WI38 (cell line): ENCODE data around the gene GIMAP2.
"Not testable (repeated sequence)": the region's sequence is repeated elsewhere in the genome, so short reads cannot be mapped to it uniquely, and the experiment has no call there.

Experiments
- H3K4me3 ChIP-seq: 2 replicates; pipeline ENCODE4 v1.5.1; 2011; ENCODE audit warnings: low read depth, mild to moderate bottlenecking, control low read depth, low read length
- CTCF ChIP-seq: IDR thresholded peaks from 2 replicates; pipeline ENCODE4 v1.5.1; 2012; ENCODE audit warnings: low read depth, mild to moderate bottlenecking, control low read depth, low read length

GIMAP2 gene

GRCh38 chr7:150654692-150655091, 30.8 kb upstream of the GIMAP2 start:
- H3K4me3 ChIP-seq, result no peak overlapping the region
- TF ChIP-seq CTCF, result no peak

- H3K4me3 ChIP-seq, result no peak overlapping the region
- TF ChIP-seq CTCF, result no peak
Observed at GRCh38 chr7:150656047-150656446, 29.5 kb upstream of the GIMAP2 start.

- no peak for TF ChIP-seq CTCF
Observed at GRCh38 chr7:150657526-150657925, 28.0 kb upstream of the GIMAP2 start.

DNA sequence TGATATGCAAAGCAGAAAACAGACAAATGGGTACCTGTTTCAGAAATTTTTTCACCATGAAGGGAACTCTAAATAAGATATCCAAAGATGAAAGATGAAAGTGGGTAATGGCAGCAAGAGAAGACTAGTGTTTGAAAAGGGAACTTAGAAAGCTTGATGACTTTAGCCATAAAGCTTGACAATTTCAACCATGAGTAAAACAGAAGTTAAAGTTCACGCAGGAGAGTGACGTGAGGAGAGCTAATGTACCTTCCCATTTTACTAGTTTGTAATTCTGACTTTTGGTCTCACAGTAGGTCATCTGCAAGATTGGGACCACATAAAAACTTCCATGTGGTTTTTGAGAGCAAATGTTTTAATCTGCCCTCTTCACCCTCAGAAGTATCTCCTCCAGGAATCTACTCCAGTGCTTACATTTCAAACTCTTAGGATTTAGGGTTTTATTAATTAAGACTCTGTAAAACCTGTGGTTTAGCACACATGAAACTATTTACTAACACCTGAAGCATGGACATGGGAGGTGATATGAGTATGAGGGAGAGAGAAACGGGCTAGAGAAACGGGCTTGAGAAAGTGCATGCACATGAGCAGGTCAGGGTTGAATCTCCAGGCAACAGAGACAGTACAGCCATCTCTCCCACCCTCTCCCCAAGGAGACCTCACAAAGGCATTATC, 24.4 kb upstream of the GIMAP2 start:
- H3K4me3 ChIP-seq, result no peak overlapping the region
- no peak for TF ChIP-seq CTCF

More at GRCh38 chr7:150657526-150657925, 28.0 kb upstream of the GIMAP2 start:
- no peak overlapping the region for H3K4me3 ChIP-seq

DNA sequence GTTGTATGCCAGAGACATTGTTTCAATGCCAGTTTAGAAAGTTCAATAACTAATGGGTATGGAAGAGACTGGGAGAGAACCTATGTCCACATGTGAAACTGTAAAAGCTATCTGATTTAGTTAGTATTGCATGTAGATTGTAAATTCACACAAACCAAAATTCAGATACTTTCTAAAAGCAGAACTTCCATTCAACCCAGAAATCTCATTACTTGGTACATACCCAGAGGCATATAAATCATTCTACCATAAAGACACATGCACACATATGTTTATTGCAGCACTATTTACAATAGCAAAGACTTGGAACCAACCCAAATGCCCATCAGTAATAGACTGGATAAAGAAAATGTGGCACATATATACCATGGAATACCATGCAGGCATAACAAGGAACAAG, 22.7 kb upstream of the GIMAP2 start:
- not testable (repeated sequence) for H3K4me3 ChIP-seq

DNA sequence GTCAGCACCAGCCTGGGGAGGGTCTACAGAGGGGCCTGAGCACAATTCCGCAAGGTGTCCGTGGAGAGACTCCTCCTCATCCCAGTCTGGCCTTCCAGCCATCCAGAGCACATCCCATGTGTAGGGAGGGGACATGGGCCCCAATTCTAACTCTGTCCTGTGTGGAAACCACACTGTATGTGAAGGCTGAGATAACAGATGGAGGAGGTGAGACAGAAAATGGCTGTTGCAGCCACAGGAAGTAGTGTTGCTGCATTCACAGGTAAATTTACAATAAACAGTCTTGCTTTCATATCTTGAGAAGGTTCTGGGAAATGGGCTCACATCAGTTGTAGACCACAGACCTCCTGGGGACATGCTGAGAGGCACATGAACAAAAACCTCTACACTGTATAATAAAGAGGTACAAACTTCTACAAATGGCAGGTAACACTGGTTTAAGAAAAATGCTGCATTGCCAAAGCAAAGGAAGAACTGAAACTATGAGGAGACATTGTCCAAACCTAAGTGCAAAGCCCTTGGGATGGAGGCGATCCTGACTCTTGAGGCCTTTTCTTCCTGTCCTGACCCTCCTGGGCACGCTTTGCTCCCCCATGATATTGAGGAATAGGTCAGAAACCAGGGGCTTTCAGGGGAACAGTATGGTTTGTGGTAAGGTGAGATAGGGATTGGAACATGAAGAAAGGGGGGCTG, 21.6 kb upstream of the GIMAP2 start:
- no peak overlapping the region for H3K4me3 ChIP-seq
- TF ChIP-seq CTCF, result no peak

GRCh38 chr7:150665089-150665748, 20.3 kb upstream of the GIMAP2 start:
- no peak overlapping the region for H3K4me3 ChIP-seq
- TF ChIP-seq CTCF, result no peak
